HEK293 (cell line): ENCODE data around the gene PLA2G4E.

Experiments used
- CTCF ChIA-PET: fragments of 350-600 bp; formaldehyde crosslinking; extraction: SDS; loops from one replicate; lab custom pipeline; 2021; ENCODE audit warnings: antibody characterized with exemption; lab: Yijun Ruan, JAX
- POLR2A ChIA-PET: fragments of 300-600 bp; formaldehyde crosslinking; extraction: SDS; loops from one replicate; lab custom pipeline; 2020; ENCODE audit warnings: antibody characterized with exemption, inconsistent platforms; lab: Yijun Ruan, JAX
- H3K27ac ChIP-seq: fragments of 200-500 bp; sonication (Bioruptor generic); 2 replicates; pipeline ENCODE4 v1.5.1; 2014; ENCODE audit warnings: low read depth, low read length, control low read depth, inconsistent platforms; ENCODE audit errors: extremely low read depth
- H3K36me3 ChIP-seq, 2 experiments: fragments of 200-500 bp in 1 of 2; sonication (Bioruptor generic) in 1 of 2; 1 replicate in 1 of 2; 2 replicates in 1 of 2; pipeline ENCODE4 v1.5.1; 2014 to 2017; ENCODE audit warnings: inconsistent platforms in 2 of 2, low read length in 2 of 2; ENCODE audit not compliant: control insufficient read depth in 2 of 2, insufficient read depth in 1 of 2
- H3K4me1 ChIP-seq: fragments of 200-500 bp; sonication (Bioruptor generic); 2 replicates; pipeline ENCODE4 v1.5.1; 2014; ENCODE audit warnings: mild to moderate bottlenecking, low read length, inconsistent platforms; ENCODE audit not compliant: control insufficient read depth, insufficient read depth
- H3K4me3 ChIP-seq: 2 replicates; pipeline ENCODE4 v1.5.1; 2011; ENCODE audit warnings: low read depth, mild to moderate bottlenecking, control low read depth, low read length, moderate library complexity
- H3K9me3 ChIP-seq: fragments of 200-500 bp; sonication (Bioruptor generic); 2 replicates; pipeline ENCODE4 v1.5.1; 2014; ENCODE audit warnings: low read depth, low read length, inconsistent platforms; ENCODE audit not compliant: control insufficient read depth, insufficient read depth
- ATF2 ChIP-seq: fragments of 450-650 bp; formaldehyde crosslinking; IDR thresholded peaks from 2 replicates; pipeline ENCODE4 v1.5.1; 2016; ENCODE audit warnings: missing biosample characterization, missing genetic modification characterization, low read depth
- HIC1 ChIP-seq: fragments of 450-650 bp; formaldehyde crosslinking; IDR thresholded peaks from 2 replicates; pipeline ENCODE4 v1.5.1; 2016; ENCODE audit warnings: missing biosample characterization, missing genetic modification characterization
- KLF9 ChIP-seq: fragments of 450-650 bp; formaldehyde crosslinking; IDR thresholded peaks from 2 replicates; pipeline ENCODE4 v1.5.1; 2016; ENCODE audit warnings: missing biosample characterization, missing genetic modification characterization, low read depth
- PATZ1 ChIP-seq: fragments of 450-650 bp; formaldehyde crosslinking; IDR thresholded peaks from 2 replicates; pipeline ENCODE4 v1.5.1; 2016; ENCODE audit warnings: missing biosample characterization, missing genetic modification characterization
- ZBTB17 ChIP-seq: fragments of 450-650 bp; formaldehyde crosslinking; IDR thresholded peaks from 2 replicates; pipeline ENCODE4 v1.5.1; 2016; ENCODE audit warnings: missing biosample characterization, missing genetic modification characterization
- ZBTB48 ChIP-seq: fragments of 450-650 bp; formaldehyde crosslinking; IDR thresholded peaks from 2 replicates; pipeline ENCODE4 v1.5.1; 2016; ENCODE audit warnings: missing biosample characterization, missing genetic modification characterization
- ZNF280D ChIP-seq: fragments of 450-650 bp; formaldehyde crosslinking; IDR thresholded peaks from 2 replicates; pipeline ENCODE4 v1.5.1; 2016; ENCODE audit warnings: missing biosample characterization, missing genetic modification characterization
- ZNF335 ChIP-seq: fragments of 450-650 bp; formaldehyde crosslinking; conservative IDR thresholded peaks from 2 replicates; pipeline ENCODE4 v1.5.1; 2016; ENCODE audit warnings: missing biosample characterization, missing genetic modification characterization
- ZNF354C ChIP-seq: fragments of 450-650 bp; formaldehyde crosslinking; IDR thresholded peaks from 2 replicates; pipeline ENCODE4 v1.5.1; 2016; ENCODE audit warnings: missing biosample characterization, missing genetic modification characterization, low read depth, borderline replicate concordance
- ZNF426 ChIP-seq: fragments of 450-650 bp; formaldehyde crosslinking; IDR thresholded peaks from 2 replicates; pipeline ENCODE4 v1.5.1; 2017; ENCODE audit warnings: missing biosample characterization, missing genetic modification characterization, mild to moderate bottlenecking, inconsistent platforms, moderate library complexity
- ZNF518A ChIP-seq: fragments of 450-650 bp; formaldehyde crosslinking; conservative IDR thresholded peaks from 2 replicates; pipeline ENCODE4 v1.5.1; 2016; ENCODE audit warnings: low read depth, missing biosample characterization, missing genetic modification characterization
- ZNF530 ChIP-seq: fragments of 450-650 bp; formaldehyde crosslinking; IDR thresholded peaks from 2 replicates; pipeline ENCODE4 v1.5.1; 2016; ENCODE audit warnings: low read depth, missing biosample characterization, missing genetic modification characterization
- ZNF558 ChIP-seq: fragments of 450-650 bp; formaldehyde crosslinking; IDR thresholded peaks from 2 replicates; pipeline ENCODE4 v1.5.1; 2016; ENCODE audit warnings: missing biosample characterization, missing genetic modification characterization
- ZNF560 ChIP-seq: fragments of 450-650 bp; formaldehyde crosslinking; IDR thresholded peaks from 2 replicates; pipeline ENCODE4 v1.5.1; 2017; ENCODE audit warnings: missing biosample characterization, missing genetic modification characterization, borderline replicate concordance
- ZNF600 ChIP-seq: fragments of 450-650 bp; formaldehyde crosslinking; IDR thresholded peaks from 2 replicates; pipeline ENCODE4 v1.5.1; 2016; ENCODE audit warnings: missing biosample characterization, missing genetic modification characterization

PLA2G4E gene

GRCh38 chr15:41948490-41948889 lies 72.4 kb downstream of the PLA2G4E start (continued):
- no peak for TF ChIP-seq ATF2 (tag by site-specific recombination)

- ChIA-PET CTCF (no interaction called here), POLR2A (no interaction called here)
- TF ChIP-seq ZNF280D (tag by site-specific recombination) (no peak), ZBTB48 (tag by site-specific recombination) (no peak), ZNF600 (tag by site-specific recombination) (peak; percentile 71), ZNF530 (tag by site-specific recombination) (no peak), ZNF560 (tag by site-specific recombination) (no peak), KLF9 (tag by site-specific recombination) (no peak), ZNF354C (tag by site-specific recombination) (no peak)
- H3K4me3 ChIP-seq = no peak overlapping the region
- no peaks in the 10 kb centered on the region for H3K4me1 ChIP-seq
- H3K36me3 ChIP-seq = peaks cover 0 to 9% of the 10 kb centered on the region in 2 experiments; a peak in 1 of 3 replicates
- H3K9me3 ChIP-seq = no peaks in the 10 kb centered on the region
- H3K27ac ChIP-seq = no peak overlapping the region
Measured at GRCh38 chr15:41946970-41947369, 73.9 kb downstream of the PLA2G4E start.

- no peaks in the 10 kb centered on the region for H3K4me1 ChIP-seq
- POLR2A ChIA-PET = no interaction called here
- TF ChIP-seq PATZ1 (tag by site-specific recombination) = no peak
- TF ChIP-seq ATF2 (tag by site-specific recombination) = no peak
- TF ChIP-seq ZNF335 (tag by site-specific recombination) = no peak
- TF ChIP-seq ZNF558 (tag by site-specific recombination) = no peak
- TF ChIP-seq ZNF426 (tag by site-specific recombination) = no peak
- TF ChIP-seq ZNF518A (tag by site-specific recombination) = no peak
- no peak for TF ChIP-seq HIC1 (tag by site-specific recombination)
- no peak for TF ChIP-seq ZBTB17 (tag by site-specific recombination)
Measured at GRCh38 chr15:41945731-41946130, 75.1 kb downstream of the PLA2G4E start.

More at GRCh38 chr15:41945731-41946130, 75.1 kb downstream of the PLA2G4E start:
- H3K27ac ChIP-seq = no peak overlapping the region
- H3K36me3 ChIP-seq = peaks cover 0 to 11% of the 10 kb centered on the region in 2 experiments; a peak in 1 of 3 replicates
- no peaks in the 10 kb centered on the region for H3K9me3 ChIP-seq
- CTCF ChIA-PET = no interaction called here
- no peak overlapping the region for H3K4me3 ChIP-seq
